K562 (cell line): ENCODE measurements around the gene LAPTM5. TPM values are rescaled to one million over a fixed set of nuclear protein-coding genes. Genes with fewer than 3 reads are reported as not detected.

Source experiments
- ATAC-seq: fragments of 200-7000 bp; cut with Tn5 transposase; 3 replicates; pipeline ENCODE4 v1.9.1; 2020; ENCODE audit warnings: moderate library complexity
- BruUV-seq: library from RNA; stranded (reverse); fragments of 400-500 nt; replicated peaks from 2 replicates; lab custom pipeline; 2021; lab: Mats Ljungman, UMichigan
- CTCF ChIA-PET: fragments of 300-600 bp; formaldehyde crosslinking; extraction: SDS; loops from one replicate; lab custom pipeline; 2021; ENCODE audit warnings: low intra/inter-chr PET ratio; lab: Yijun Ruan, JAX
- POLR2A ChIA-PET: fragments of 300-600, 350-650 bp; sonication (Branson Sonifier 250); formaldehyde crosslinking; extraction: SDS; loops from one replicate; lab custom pipeline; 2021; ENCODE audit warnings: antibody characterized with exemption, inconsistent platforms; lab: Yijun Ruan, JAX
- DNase-seq, 4 experiments: peaks; one replicate each; pipeline versions ENCODE4 v3.0.0 to v3.0.0-alpha.2; 2011 to 2018; ENCODE audit warnings: low spot score in 3 of 4, mixed read lengths in 3 of 4; ENCODE audit errors: extremely low read depth in 1 of 4
- FAIRE-seq: peaks from 2 replicates; lab custom pipeline; 2011; peaks lifted over from hg19 to GRCh38; lab: Jason Lieb, UNC
- H2AFZ ChIP-seq: 2 replicates; pipeline ENCODE4 v1.6.0; 2011; ENCODE audit warnings: low read depth, low read length, control low read depth, inconsistent platforms
- H3K27ac ChIP-seq: fragments of 200-600 bp; 3 replicates; pipeline ENCODE4 v1.8.0; 2011; ENCODE audit warnings: low read depth, mild to moderate bottlenecking, control low read depth, inconsistent platforms, low read length, moderate library complexity, mixed read lengths; ENCODE audit errors: extremely low read depth
- H3K27me3 ChIP-seq, 2 experiments: fragments of 300-600 bp in 1 of 2; 2 replicates in 1 of 2; 3 replicates in 1 of 2; pipeline versions ENCODE4 v1.6.0 to v1.8.0; 2011; ENCODE audit warnings: inconsistent platforms in 2 of 2, low read length in 2 of 2, mild to moderate bottlenecking in 1 of 2, mixed read lengths in 1 of 2, moderate library complexity in 1 of 2; ENCODE audit not compliant: control insufficient read depth in 2 of 2, insufficient read depth in 2 of 2
- H3K36me3 ChIP-seq: fragments of 300-600 bp; 3 replicates; pipeline ENCODE4 v1.8.0; 2011; ENCODE audit warnings: mild to moderate bottlenecking, low read length, inconsistent platforms; ENCODE audit not compliant: control insufficient read depth, insufficient read depth
- H3K4me1 ChIP-seq, 2 experiments: fragments of 200-600 bp in 1 of 2; replicated peaks in 1 of 2; 2 replicates in 1 of 2; 3 replicates in 1 of 2; pipeline versions ENCODE4 v1.5.1 to v1.8.0; 2011; ENCODE audit warnings: inconsistent platforms in 2 of 2, low read length in 2 of 2, mild to moderate bottlenecking in 1 of 2, mixed read lengths in 1 of 2, moderate library complexity in 1 of 2; ENCODE audit not compliant: control insufficient read depth in 2 of 2, insufficient read depth in 2 of 2
- H3K4me2 ChIP-seq: 2 replicates; pipeline ENCODE4 v1.6.1; 2011; ENCODE audit warnings: low read length, control low read depth, inconsistent platforms, mixed read lengths; ENCODE audit not compliant: insufficient read depth
- H3K4me3 ChIP-seq: fragments of 200-600 bp; sonication (generic), shearing (Covaris generic); 2 replicates; pipeline ENCODE4 v1.5.1; 2016; ENCODE audit warnings: control low read depth, inconsistent platforms
- H3K79me2 ChIP-seq: fragments of 200-600 bp; 3 replicates; pipeline ENCODE4 v1.8.0; 2011; ENCODE audit warnings: low read length, inconsistent platforms; ENCODE audit not compliant: control insufficient read depth, insufficient read depth
- H3K9ac ChIP-seq, 2 experiments: 2 replicates each; pipeline versions ENCODE4 v1.6.0 to v1.6.1; 2011; ENCODE audit warnings: low read depth in 2 of 2, low read length in 2 of 2, control low read depth in 1 of 2, inconsistent platforms in 1 of 2, mild to moderate bottlenecking in 1 of 2, mixed read lengths in 1 of 2; ENCODE audit not compliant: insufficient read depth in 1 of 2
- H3K9me1 ChIP-seq: one replicate; pipeline ENCODE4 v1.6.0; 2011; ENCODE audit warnings: inconsistent platforms, mild to moderate bottlenecking, low read length, moderate library complexity; ENCODE audit not compliant: control insufficient read depth, insufficient read depth
- H3K9me3 ChIP-seq: replicated peaks from 2 replicates; pipeline ENCODE4 v1.5.1; 2011; ENCODE audit warnings: low read depth, low read length, inconsistent platforms; ENCODE audit not compliant: control insufficient read depth, insufficient read depth
- H4K20me1 ChIP-seq: replicated peaks from 2 replicates; pipeline ENCODE4 v1.6.1; 2011; ENCODE audit warnings: low read length, inconsistent platforms, mixed read lengths; ENCODE audit not compliant: control insufficient read depth, insufficient read depth
- BCOR ChIP-seq: fragments of 450-650 bp; IDR thresholded peaks from 2 replicates; pipeline ENCODE4 v1.6.1; 2016
- BHLHE40 ChIP-seq: IDR thresholded peaks from 2 replicates; pipeline ENCODE4 v1.6.1; 2011; ENCODE audit warnings: low read length, improper control_type of control experiment
- CTCFL ChIP-seq: IDR thresholded peaks from 2 replicates; pipeline ENCODE4 v1.6.1; 2011; ENCODE audit warnings: borderline replicate concordance, low read depth, mild to moderate bottlenecking, moderate library complexity, low read length; ENCODE audit not compliant: insufficient read depth, poor library complexity, severe bottlenecking
- FOXO4 ChIP-seq: fragments of 450-650 bp; formaldehyde crosslinking; IDR thresholded peaks from 2 replicates; pipeline ENCODE4 v1.4.0; 2020; ENCODE audit warnings: mild to moderate bottlenecking, moderate library complexity
- ILK ChIP-seq: fragments of 450-650 bp; IDR thresholded peaks from 2 replicates; pipeline ENCODE4 v1.6.1; 2016; ENCODE audit warnings: missing genetic modification characterization, low read depth, mild to moderate bottlenecking, missing compliant biosample characterization, moderate library complexity, borderline replicate concordance
- KDM1A ChIP-seq, 2 experiments: fragments of 450-650 bp; IDR thresholded peaks; 2 replicates each; pipeline ENCODE4 v1.6.1; 2016; ENCODE audit warnings: mild to moderate bottlenecking in 2 of 2
- MXI1 ChIP-seq: IDR thresholded peaks from 2 replicates; pipeline ENCODE4 v1.6.1; 2011; ENCODE audit warnings: low read depth, mild to moderate bottlenecking, improper control_type of control experiment, low read length
- PRDM10 ChIP-seq: fragments of 450-650 bp; IDR thresholded peaks from 2 replicates; pipeline ENCODE4 v1.6.1; 2018; ENCODE audit not compliant: partially characterized antibody
- RBM25 ChIP-seq: fragments of 200-400 bp; formaldehyde crosslinking; IDR thresholded peaks from 2 replicates; pipeline ENCODE4 v1.6.1; 2018; ENCODE audit warnings: low read length, low read depth, moderate library complexity; ENCODE audit not compliant: severe bottlenecking
- ZFP36 ChIP-seq: fragments of 150-350 bp; IDR thresholded peaks from 2 replicates; pipeline ENCODE4 v1.6.1; 2018; ENCODE audit warnings: low read length, low read depth; ENCODE audit not compliant: partially characterized antibody
- ZNF436 ChIP-seq: fragments of 250-450, 450-650 bp; sonication (Bioruptor Pico); formaldehyde crosslinking; IDR thresholded peaks from 2 replicates; pipeline ENCODE4 v1.7.0; 2020; ENCODE audit warnings: mild to moderate bottlenecking
- WGBS: fragments of 100-300 bp; shearing (Covaris generic); methylation state at CpG from one replicate; pipeline ENCODE4 v1.1.6; 2016; ENCODE audit warnings: low coverage, mixed read lengths; ENCODE audit not compliant: insufficient coverage; ENCODE audit errors: missing lambda C conversion rate; 5-methylcytosine and 5-hydroxymethylcytosine counted together
- in situ Hi-C: fragments of 300-500 bp; cut with MboI; formaldehyde crosslinking; loops from 4 replicates; pipeline ENCODE4 v1.15.0; 2018; ENCODE audit warnings: inconsistent platforms, mixed read lengths
- intact Hi-C: fragments of 100-400 bp; cut with micrococcal nuclease; formaldehyde crosslinking; loops from 2 replicates; pipeline ENCODE4 v1.14.2; 2022
- polyA plus RNA-seq, 8 experiments: library from polyadenylated mRNA; depleted of rRNA in 4 of 8; stranded (reverse) in 5 of 8; unstranded in 3 of 8; fragments of >200 nt; fragmentation: Nextera tagmentation in 2 of 8; fragmentation: Illumina TruSeq in 1 of 8; extraction: Ambion mirVana in 2 of 8; extraction: Trizol in 1 of 8; gene quantifications; 2 replicates each; pipeline versions ENCODE4 v1.2.1 to v1.2.3, GENCODE V29; 2011 to 2014; ENCODE audit warnings: inconsistent platforms in 1 of 8, missing spikeins in 1 of 8
- total RNA-seq, 7 experiments: library from RNA; depleted of rRNA in 6 of 7; stranded (reverse); fragments of >200 nt in 6 of 7; fragmentation: Illumina TruSeq in 2 of 7; extraction: Trizol in 2 of 7; gene quantifications; 2 replicates each; pipeline versions ENCODE4 v1.2.1 to v1.2.3, GENCODE V29; 2011 to 2021; ENCODE audit warnings: low replicate concordance in 1 of 7

Gene LAPTM5
- total and polyA plus RNA-seq, 9 of the 15 experiments (the other 6 are each of a cell fraction or from before 2014, with no cell fraction given): 2.4 to 47.3 (median 20.3) TPM

- POLR2A ChIA-PET: interaction anchor here (0.6 to 1.5 kb wide), 3 partner anchors 9 to 26 kb away, joined by 3 to 5 read pairs (median 3); no protein-coding TSS in a partner anchor
- intact Hi-C loops: no loop called here
- Histone ChIP-seq H3K9ac (peak overlapping the region in 1 of 2 experiments; percentile 2; a peak in 1 of 4 replicates), H2AFZ (no peak overlapping the region), H3K27me3 (no peaks in the 10 kb centered on the region), H3K27ac (no peak overlapping the region), H3K4me3 (no peak overlapping the region), H3K36me3 (no peaks in the 10 kb centered on the region), H3K79me2 (peaks cover 15% of the 10 kb centered on the region; the same call in 2 of the 3 replicates), H4K20me1 (no peaks in the 10 kb centered on the region), H3K9me1 (peaks cover 2% of the 10 kb centered on the region), H3K4me1 (peaks cover 36 to 51% of the 10 kb centered on the region in 2 experiments), H3K4me2 (no peak overlapping the region), H3K9me3 (no peaks in the 10 kb centered on the region)
- no peak for FAIRE-seq
- CTCF ChIA-PET: no interaction called here
- in situ Hi-C loops: no loop called here
- BruUV-seq: no TSS peak
- no peak for ATAC-seq
- no peak for DNase-seq
- WGBS: 76% methylated on average over 8 of the region's 8 CpGs
- TF ChIP-seq MXI1: no peak
- TF ChIP-seq FOXO4 (CRISPR knock-in tag): no peak
- peak; percentile 97 for TF ChIP-seq ZFP36
- no peak for TF ChIP-seq ILK
- TF ChIP-seq ZNF436: peak; percentile 82
- peak; percentile 85 for TF ChIP-seq PRDM10
- peak; percentile 7; the same call in 1 of the 2 replicates for TF ChIP-seq BHLHE40
- TF ChIP-seq CTCFL: peak; percentile 2
- TF ChIP-seq RBM25: peak; percentile 57
- peak; percentile 72; the same call in 1 of the 2 replicates for TF ChIP-seq BCOR
- peak in 1 of 2 experiments; percentile 55; a peak in 2 of 4 replicates for TF ChIP-seq KDM1A (IDR thresholded peaks at IDR 0.05)
Measured at GRCh38 chr1:30751830-30752650, 5.5 kb downstream of the LAPTM5 start.
